HepG2 (cell line): ENCODE measurements around the gene BCL6. TPM values are rescaled to one million over a fixed set of nuclear protein-coding genes. Genes with fewer than 3 reads are reported as not detected.

Experiments used
- ATAC-seq: fragments of 200-7000 bp; cut with Tn5 transposase; 3 replicates; pipeline ENCODE4 v1.9.1; 2020; ENCODE audit warnings: mild to moderate bottlenecking, moderate library complexity
- BruUV-seq: library from RNA; stranded (reverse); fragments of 400-500 nt; replicated peaks from 2 replicates; lab custom pipeline; 2021; lab: Mats Ljungman, UMichigan
- CTCF ChIA-PET: fragments of 300-600 bp; formaldehyde crosslinking; extraction: SDS; loops from one replicate; lab custom pipeline; 2021; ENCODE audit warnings: low total read pairs, inconsistent platforms, low intra/inter-chr PET ratio; lab: Yijun Ruan, JAX
- POLR2A ChIA-PET: fragments of 350-600 bp; sonication (Branson Sonifier 250); formaldehyde crosslinking; loops from one replicate; lab custom pipeline; 2020; ENCODE audit warnings: antibody characterized with exemption, inconsistent platforms; lab: Yijun Ruan, JAX
- DNase-seq: peaks from one replicate; pipeline ENCODE4 v3.0.0-alpha.2; 2015; ENCODE audit warnings: low spot score
- FAIRE-seq: peaks from 3 replicates; lab custom pipeline; 2011; peaks lifted over from hg19 to GRCh38; lab: Jason Lieb, UNC
- H2AFZ ChIP-seq: one replicate; pipeline ENCODE4 v1.6.1; 2011; ENCODE audit warnings: low read length, inconsistent platforms
- H3K27ac ChIP-seq: fragments of 300-600 bp; 3 replicates; pipeline ENCODE4 v1.8.0; 2011; ENCODE audit warnings: mixed run types, mild to moderate bottlenecking, mixed read lengths, low read length, inconsistent platforms; ENCODE audit not compliant: insufficient read depth; ENCODE audit errors: extremely low read length
- H3K27me3 ChIP-seq, 2 experiments: fragments of 200-600 bp in 1 of 2; 2 replicates in 1 of 2; 3 replicates in 1 of 2; pipeline versions ENCODE4 v1.6.0 to v1.8.0; 2011; ENCODE audit warnings: low read length in 2 of 2, mild to moderate bottlenecking in 2 of 2, moderate library complexity in 2 of 2, inconsistent platforms in 1 of 2; ENCODE audit not compliant: insufficient read depth in 2 of 2, control insufficient read depth in 1 of 2
- H3K36me3 ChIP-seq, 2 experiments: fragments of 200-600 bp in 1 of 2; replicated peaks in 1 of 2; 2 replicates in 1 of 2; 3 replicates in 1 of 2; pipeline versions ENCODE4 v1.5.1 to v1.8.0; 2011; ENCODE audit warnings: low read length in 2 of 2, inconsistent platforms in 1 of 2; ENCODE audit not compliant: insufficient read depth in 2 of 2, control insufficient read depth in 1 of 2
- H3K4me1 ChIP-seq: 2 replicates; pipeline ENCODE4 v1.5.1; 2012; ENCODE audit warnings: low read length, inconsistent platforms; ENCODE audit not compliant: insufficient read depth
- H3K4me2 ChIP-seq: 2 replicates; pipeline ENCODE4 v1.6.0; 2011; ENCODE audit warnings: low read depth, low read length, inconsistent platforms
- H3K4me3 ChIP-seq, 3 experiments: fragments of 200-600 bp in 1 of 3; sonication (generic), shearing (Covaris generic) in 1 of 3; replicated peaks in 1 of 3; 2 replicates each; pipeline ENCODE4 v1.5.1; 2011 to 2016; ENCODE audit warnings: low read length in 3 of 3, inconsistent platforms in 2 of 3, low read depth in 2 of 3, mild to moderate bottlenecking in 2 of 3, control low read depth in 1 of 3, mixed read lengths in 1 of 3; ENCODE audit not compliant: insufficient read depth in 1 of 3
- H3K79me2 ChIP-seq: one replicate; pipeline ENCODE4 v1.6.1; 2011; ENCODE audit warnings: low read length, inconsistent platforms; ENCODE audit not compliant: insufficient read depth
- H3K9ac ChIP-seq: 2 replicates; pipeline ENCODE4 v1.6.0; 2011; ENCODE audit warnings: mild to moderate bottlenecking, low read depth, low read length, inconsistent platforms; ENCODE audit not compliant: insufficient read depth
- H3K9me3 ChIP-seq: 2 replicates; pipeline ENCODE4 v1.5.1; 2012; ENCODE audit warnings: mild to moderate bottlenecking, low read length
- H4K20me1 ChIP-seq: 2 replicates; pipeline ENCODE4 v1.6.0; 2011; ENCODE audit warnings: inconsistent platforms, mild to moderate bottlenecking, low read length, moderate library complexity; ENCODE audit not compliant: insufficient read depth
- ASH2L ChIP-seq: fragments of 300-600, 200-600 bp; sonication (generic); IDR thresholded peaks from 2 replicates; pipeline ENCODE4 v1.7.0; 2017; ENCODE audit warnings: low read depth, mild to moderate bottlenecking, moderate library complexity, mixed read lengths, low read length; ENCODE audit not compliant: insufficient read length
- CCDC6 ChIP-seq: sonication (generic); formaldehyde crosslinking; IDR thresholded peaks from 2 replicates; pipeline ENCODE4 v1.8.1; 2022; ENCODE audit warnings: mild to moderate bottlenecking, missing genetic modification reagents, moderate library complexity
- FOXO1 ChIP-seq: sonication (generic); formaldehyde crosslinking; IDR thresholded peaks from 2 replicates; pipeline ENCODE4 v1.4.0; 2020; ENCODE audit warnings: missing genetic modification reagents
- MYPOP ChIP-seq: sonication (generic); formaldehyde crosslinking; IDR thresholded peaks from 2 replicates; pipeline ENCODE4 v1.8.1; 2023; ENCODE audit warnings: mild to moderate bottlenecking, moderate library complexity, missing genetic modification reagents
- ZSCAN29 ChIP-seq: sonication (generic); formaldehyde crosslinking; conservative IDR thresholded peaks from 2 replicates; pipeline ENCODE4 v1.4.0; 2020; ENCODE audit warnings: mild to moderate bottlenecking, missing genetic modification reagents
- WGBS: methylation state at CpG from one replicate; pipeline ENCODE4 v1.1.6; 2017; ENCODE audit warnings: low lambda C conversion rate; 5-methylcytosine and 5-hydroxymethylcytosine counted together
- in situ Hi-C: cut with HindIII; loops from 2 replicates; pipeline ENCODE4 v1.10.0; 2017; ENCODE audit warnings: low pct_unique_long_range_greater_than_20kb; ENCODE audit not compliant: extremely low pct_ligation_motif_present
- intact Hi-C: fragments of 100-400 bp; cut with micrococcal nuclease; formaldehyde crosslinking; loops from one replicate; pipeline ENCODE4 v1.10.0; 2022; ENCODE audit not compliant: unreplicated experiment
- polyA plus RNA-seq, 8 experiments: library from polyadenylated mRNA; depleted of rRNA in 3 of 8; stranded (reverse) in 7 of 8; unstranded in 1 of 8; fragments of >200 nt; fragmentation: Illumina TruSeq in 4 of 8; extraction: Trizol in 4 of 8; gene quantifications; 2 replicates each; pipeline versions ENCODE4 v1.2.1 to v1.2.3, GENCODE V29; 2011 to 2016; ENCODE audit warnings: low read depth in 4 of 8, missing spikeins in 1 of 8, mixed read lengths in 1 of 8; ENCODE audit not compliant: insufficient read depth in 1 of 8
- total RNA-seq, 5 experiments: library from RNA; depleted of rRNA; stranded (reverse); fragments of >200 nt; fragmentation: Illumina TruSeq; extraction: Trizol; gene quantifications; 2 replicates each; pipeline ENCODE4 v1.2.3, GENCODE V29; 2016; ENCODE audit warnings: low read depth in 1 of 5

BCL6 gene
- total and polyA plus RNA-seq, 2 of the 13 experiments (the other 11 are each of a cell fraction or from before 2014, with no cell fraction given): 21.2 to 53.7 TPM

- Histone ChIP-seq H3K27ac (peak overlapping the region; percentile 100), H3K9me3 (no peaks in the 10 kb centered on the region), H3K36me3 (peaks cover 8 to 22% of the 10 kb centered on the region in 2 experiments), H3K27me3 (no peaks in the 10 kb centered on the region), H4K20me1 (peaks cover 97% of the 10 kb centered on the region), H3K4me3 (peak overlapping the region; percentile 45 to 99 (median 98)), H2AFZ (no peak overlapping the region), H3K4me2 (peak overlapping the region; percentile 95), H3K4me1 (peaks cover 57% of the 10 kb centered on the region), H3K9ac (peak overlapping the region; percentile 99), H3K79me2 (peaks cover 96% of the 10 kb centered on the region)
- ChIA-PET CTCF (interaction anchor here (2.7 to 3.5 kb wide), 2 partner anchors 1216 to 1219 kb away, joined by 8 to 16 read pairs; no protein-coding TSS in a partner anchor), POLR2A (interaction anchor here (0.7 to 5.7 kb wide), 4 partner anchors 12 to 1008 kb away, joined by 5 to 31 read pairs (median 6); no protein-coding TSS in a partner anchor)
- 57% methylated on average over 7 of the region's 7 CpGs for WGBS
- FAIRE-seq (no peak), ATAC-seq (no peak), DNase-seq (no peak)
- BruUV-seq: no TSS peak
- 0 out of 2 replicates have a peak, but pooled peaks have one; percentile 4 for TF ChIP-seq ZSCAN29 (CRISPR knock-in tag)
- no peak for TF ChIP-seq FOXO1 (CRISPR knock-in tag)
- peak; percentile 67; the same call in 1 of the 2 replicates for TF ChIP-seq CCDC6 (CRISPR knock-in tag)
- TF ChIP-seq MYPOP (CRISPR knock-in tag): 0 out of 2 replicates have a peak, but pooled peaks have one; percentile 5
- TF ChIP-seq ASH2L: peak; percentile 41
- intact Hi-C loops (loop anchor here (2.0 to 5.0 kb wide), 2 partner anchors 1099 to 1411 kb away; no protein-coding TSS in a partner anchor), in situ Hi-C loops (loop anchor here (25.0 kb wide), 3 partner anchors 674 to 999 kb away; no protein-coding TSS in a partner anchor)
Observed at GRCh38 chr3:187738071-187738330, 7.3 kb downstream of the BCL6 start.
